GM18868 (cell line): Measurements from ENCODE around the gene ASAH2.

Source experiments
- ATAC-seq: cut with Tn5 transposase; IDR thresholded peaks from one replicate; pipeline ENCODE4 v1.9.1; 2021; ENCODE audit warnings: mild to moderate bottlenecking, moderate library complexity; ENCODE audit not compliant: unreplicated experiment

Gene ASAH2

DNA sequence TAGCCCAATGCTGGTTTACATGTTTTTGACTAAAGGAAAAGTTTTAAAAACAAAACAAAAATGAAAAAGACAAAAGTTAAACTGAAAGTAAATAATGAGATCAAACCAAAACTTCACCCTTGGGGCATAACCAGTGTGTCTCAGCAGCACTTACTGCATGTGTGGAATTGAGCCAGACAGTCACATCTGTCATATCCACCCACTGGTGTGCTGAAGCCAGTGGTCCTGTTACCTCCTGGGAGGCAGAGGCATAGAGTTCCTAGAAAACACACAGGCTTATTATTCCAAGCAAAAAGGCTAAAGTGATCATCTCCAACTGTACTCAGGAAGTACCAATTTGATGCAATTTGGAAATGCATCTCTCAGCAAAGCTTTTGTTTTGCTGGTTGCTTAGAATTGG lies 40.4 kb downstream of the ASAH2 start:
- no peak for ATAC-seq
